ENCODE measurements around the gene GNL3L. TPM values are rescaled to one million over a fixed set of nuclear protein-coding genes. Genes with fewer than 3 reads are reported as not detected.

Gene GNL3L, protein sequence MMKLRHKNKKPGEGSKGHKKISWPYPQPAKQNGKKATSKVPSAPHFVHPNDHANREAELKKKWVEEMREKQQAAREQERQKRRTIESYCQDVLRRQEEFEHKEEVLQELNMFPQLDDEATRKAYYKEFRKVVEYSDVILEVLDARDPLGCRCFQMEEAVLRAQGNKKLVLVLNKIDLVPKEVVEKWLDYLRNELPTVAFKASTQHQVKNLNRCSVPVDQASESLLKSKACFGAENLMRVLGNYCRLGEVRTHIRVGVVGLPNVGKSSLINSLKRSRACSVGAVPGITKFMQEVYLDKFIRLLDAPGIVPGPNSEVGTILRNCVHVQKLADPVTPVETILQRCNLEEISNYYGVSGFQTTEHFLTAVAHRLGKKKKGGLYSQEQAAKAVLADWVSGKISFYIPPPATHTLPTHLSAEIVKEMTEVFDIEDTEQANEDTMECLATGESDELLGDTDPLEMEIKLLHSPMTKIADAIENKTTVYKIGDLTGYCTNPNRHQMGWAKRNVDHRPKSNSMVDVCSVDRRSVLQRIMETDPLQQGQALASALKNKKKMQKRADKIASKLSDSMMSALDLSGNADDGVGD
- 22.0 and 23.8 TPM in 2 replicates for total RNA-seq

DNA sequence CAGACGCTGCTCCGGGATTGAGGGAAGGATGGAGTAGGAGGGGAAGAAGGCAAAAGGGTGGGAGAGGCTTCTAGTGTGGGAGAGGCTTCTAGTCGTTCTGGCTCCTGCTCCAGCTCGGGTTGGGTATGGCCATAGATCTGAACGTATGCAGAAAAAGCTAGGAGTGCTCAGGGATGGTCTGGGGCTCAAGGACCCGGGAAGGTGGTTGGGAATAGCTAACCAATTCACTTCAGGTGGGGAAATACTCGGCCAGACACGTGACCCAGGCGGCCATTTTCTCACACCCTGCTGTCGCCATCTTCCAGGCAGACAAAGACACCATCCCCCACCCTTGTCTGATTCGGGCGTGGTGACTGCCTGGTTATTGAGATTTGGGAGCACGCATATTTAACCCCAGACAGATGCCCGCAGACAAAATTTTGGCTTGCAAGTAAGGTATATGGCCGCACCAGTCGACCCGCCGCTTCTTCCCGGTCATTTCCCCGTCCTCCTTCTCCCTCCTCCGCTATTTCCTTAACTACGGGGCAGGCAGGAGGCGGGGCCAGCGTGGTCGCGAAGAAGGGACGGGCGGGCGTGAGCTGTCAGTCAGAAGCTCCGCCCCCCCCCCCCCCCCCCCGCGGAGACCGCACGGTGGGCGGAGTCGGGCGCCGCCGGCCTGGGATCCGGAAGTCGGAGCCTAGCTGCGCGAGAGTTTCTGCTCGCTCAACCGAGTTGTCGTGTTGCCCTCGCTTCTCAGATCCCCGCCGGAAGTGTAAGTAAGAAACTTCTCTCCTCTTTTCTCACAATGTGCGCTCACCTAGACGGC is at the start of gene GNL3L:
GNL3L (plus strand) TSS at position 668 of the 805 bp plus-strand sequence. CDS start 2,348 bp downstream, outside the sequence.

DNA sequence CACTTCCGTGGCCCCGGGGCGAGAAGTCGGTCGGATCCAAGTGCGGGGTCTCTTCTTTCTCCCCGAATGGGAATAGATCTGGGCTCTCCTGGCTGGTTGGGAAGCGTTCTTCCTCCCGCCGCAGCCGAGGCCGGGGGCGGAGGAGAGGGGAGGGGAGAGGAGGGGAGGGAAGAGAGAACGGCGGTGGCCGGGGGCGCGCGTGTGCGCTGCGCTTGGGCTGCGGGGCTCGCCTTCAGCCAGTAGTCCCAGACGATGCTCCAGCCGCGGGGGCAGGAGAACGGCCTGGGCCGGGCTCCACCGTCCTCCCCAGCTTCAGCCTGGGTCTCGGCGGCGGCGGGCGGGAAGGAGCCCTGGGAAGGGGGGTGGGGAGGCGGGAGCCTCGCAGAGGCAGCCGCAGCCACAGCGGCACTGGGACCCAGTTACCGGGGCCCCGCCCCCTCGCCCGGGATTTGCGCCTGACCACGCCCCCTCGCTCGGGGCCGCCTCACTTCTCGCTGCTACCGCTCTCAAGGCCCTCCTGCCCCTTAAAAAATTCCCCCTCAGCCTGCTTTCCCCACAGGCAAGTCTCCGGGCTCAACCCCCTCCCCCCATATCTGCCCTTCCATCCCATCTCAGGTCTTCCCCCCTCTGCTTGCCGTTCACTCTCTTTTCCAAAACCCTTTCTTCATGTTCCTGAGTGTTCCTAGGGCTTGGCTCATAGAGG is 34.1 kb upstream of the GNL3L start, which contains the start of gene FGD1:
FGD1 (minus strand) TSS at position 421 of the 703 bp plus-strand sequence. CDS start 802 bp downstream, outside the sequence.

Other genes with a start within 250 kb of the GNL3L start
- 0.15 and 0.17 TPM in 2 replicates for gene WNK3, start 172.2 kb upstream of the GNL3L start, total RNA-seq
- gene TSR2, start 89.8 kb upstream of the GNL3L start, total RNA-seq, result 11.4 and 13.2 TPM in 2 replicates
- gene FGD1, start 34.0 kb upstream of the GNL3L start, total RNA-seq, result 8.9 and 9.3 TPM in 2 replicates

Data from smooth muscle cell of trachea (primary cell).